ENCODE measurements around the gene WSCD1. TPM values are rescaled to one million over a fixed set of nuclear protein-coding genes. Genes with fewer than 3 reads are reported as not detected.

WSCD1 gene
- polyA plus RNA-seq, 1 donor from 2014 or later, result 9.5 TPM

GRCh38 chr17:6109536-6109935 is 39.4 kb downstream of the WSCD1 start:
- Histone ChIP-seq H4K20me1 (ENCODE audit: insufficient read depth) (no peaks in the 10 kb centered on the region), H3K27me3 (ENCODE audit: insufficient read depth, low read depth, low read length) (no peaks in the 10 kb centered on the region), H3K9me2 (ENCODE audit: insufficient read depth, low read length) (no peaks in the 10 kb centered on the region), H3K27ac (ENCODE audit: low read length) (no peak overlapping the region), H3K4me3 (ENCODE audit: low read length) (no peak overlapping the region), H2AFZ (ENCODE audit: low read depth, low read length) (no peak overlapping the region), H3K9ac (ENCODE audit: low read length) (no peak overlapping the region), H3K36me3 (ENCODE audit: insufficient read depth, low read length) (no peaks in the 10 kb centered on the region), H3K79me2 (replicated peaks; ENCODE audit: insufficient read depth, low read length) (no peaks in the 10 kb centered on the region), H3K9me3 (ENCODE audit: low read length) (no peaks in the 10 kb centered on the region), H3F3A (ENCODE audit: insufficient read depth, low read length, poor library complexity, severe bottlenecking) (no peaks in the 10 kb centered on the region), H3K4me2 (ENCODE audit: low read length) (no peak overlapping the region)
- TF ChIP-seq EP300 (conservative IDR thresholded peaks at IDR 0.05; ENCODE audit: poor library complexity, severe bottlenecking) (no peak), SMC3 (conservative IDR thresholded peaks at IDR 0.05; ENCODE audit: poor library complexity) (no peak), REST (IDR thresholded peaks at IDR 0.05; ENCODE audit: borderline replicate concordance) (no peak), TAF1 (IDR thresholded peaks at IDR 0.05; ENCODE audit: low read depth) (no peak), RAD21 (conservative IDR thresholded peaks at IDR 0.05) (no peak), POLR2AphosphoS5 (IDR thresholded peaks at IDR 0.05) (no peak), MXI1 (conservative IDR thresholded peaks at IDR 0.05; ENCODE audit: poor library complexity, severe bottlenecking) (no peak), CTCF (IDR thresholded peaks at IDR 0.05; ENCODE audit: poor library complexity, severe bottlenecking) (no peak), EZH2 (IDR thresholded peaks at IDR 0.05; ENCODE audit: borderline replicate concordance, insufficient read depth, low read length, poor library complexity, severe bottlenecking) (no peak)

- H3F3A ChIP-seq (ENCODE audit: insufficient read depth, low read length, poor library complexity, severe bottlenecking), result no peaks in the 10 kb centered on the region
Observed at GRCh38 chr17:6110088-6110487, 39.9 kb downstream of the WSCD1 start.

More at GRCh38 chr17:6110088-6110487, 39.9 kb downstream of the WSCD1 start:
- H3K36me3 ChIP-seq (ENCODE audit: insufficient read depth, low read length), result no peaks in the 10 kb centered on the region
- H2AFZ ChIP-seq (ENCODE audit: low read depth, low read length), result no peak overlapping the region
- H3K9me3 ChIP-seq (ENCODE audit: low read length), result no peaks in the 10 kb centered on the region
- H3K4me3 ChIP-seq (ENCODE audit: low read length), result no peak overlapping the region
- H3K4me2 ChIP-seq (ENCODE audit: low read length), result no peak overlapping the region
- no peak overlapping the region for H3K9ac ChIP-seq (ENCODE audit: low read length)
- no peak overlapping the region for H3K27ac ChIP-seq (ENCODE audit: low read length)
- TF ChIP-seq TAF1 (IDR thresholded peaks at IDR 0.05; ENCODE audit: low read depth) (no peak), POLR2AphosphoS5 (IDR thresholded peaks at IDR 0.05) (no peak), MXI1 (conservative IDR thresholded peaks at IDR 0.05; ENCODE audit: poor library complexity, severe bottlenecking) (no peak), EP300 (conservative IDR thresholded peaks at IDR 0.05; ENCODE audit: poor library complexity, severe bottlenecking) (no peak), RAD21 (conservative IDR thresholded peaks at IDR 0.05) (no peak), EZH2 (IDR thresholded peaks at IDR 0.05; ENCODE audit: borderline replicate concordance, insufficient read depth, low read length, poor library complexity, severe bottlenecking) (no peak), CTCF (IDR thresholded peaks at IDR 0.05; ENCODE audit: poor library complexity, severe bottlenecking) (no peak), REST (IDR thresholded peaks at IDR 0.05; ENCODE audit: borderline replicate concordance) (no peak), SMC3 (conservative IDR thresholded peaks at IDR 0.05; ENCODE audit: poor library complexity) (no peak)
- no peaks in the 10 kb centered on the region for H4K20me1 ChIP-seq (ENCODE audit: insufficient read depth)
- no peaks in the 10 kb centered on the region for H3K79me2 ChIP-seq (replicated peaks; ENCODE audit: insufficient read depth, low read length)
- H3K9me2 ChIP-seq (ENCODE audit: insufficient read depth, low read length), result no peaks in the 10 kb centered on the region
- H3K27me3 ChIP-seq (ENCODE audit: insufficient read depth, low read depth, low read length), result no peaks in the 10 kb centered on the region

Data from neural cell (in vitro differentiated cells).